DMS53 treated with DMSO at 0.1 percent for 48 hours (cell line): ENCODE results near the gene PCDHA8.
A peak's percentile ranks its signal among the peaks of the same experiment; 100 is the strongest.
"Not testable (repeated sequence)": the region's sequence is repeated elsewhere in the genome, so short reads cannot be mapped to it uniquely, and the experiment has no call there.

Source experiments
- DNase-seq: peaks from one replicate; lab custom pipeline; 2025; ENCODE audit not compliant: unreplicated experiment; lab: John Stamatoyannopoulos, UW

Gene PCDHA8

GRCh38 chr5:140828362-140828737, 12.6 kb upstream of the PCDHA8 start:
- DNase-seq, result no peak

- DNase-seq, result not testable (repeated sequence)
These were observed 11.2 kb upstream of the PCDHA8 start for GRCh38 chr5:140829511-140830501.

- DNase-seq, result peak; percentile 39
These were observed 7.0 kb upstream of the PCDHA8 start, which contains the start of gene PCDHA7 for GRCh38 chr5:140833993-140834392. PCDHA7 (plus strand) TSS chr5:140834269; CDS start chr5:140834384, 115 bp downstream.

GRCh38 chr5:140834439-140835008, 6.5 kb upstream of the PCDHA8 start:
- peak; percentile 22 for DNase-seq

GRCh38 chr5:140835622-140836510, 5.1 kb upstream of the PCDHA8 start:
- DNase-seq, result no peak

- DNase-seq, result no peak
These were observed 2.1 kb downstream of the PCDHA8 start for GRCh38 chr5:140842798-140843733.

- DNase-seq, result not testable (repeated sequence)
These were observed 7.4 kb downstream of the PCDHA8 start, which contains the start of gene PCDHA9 for GRCh38 chr5:140848139-140849102. PCDHA9 (plus strand) TSS chr5:140848382; CDS start chr5:140848496, 114 bp downstream.

GRCh38 chr5:140849831-140850634, 9.0 kb downstream of the PCDHA8 start:
- DNase-seq, result not testable (repeated sequence)

GRCh38 chr5:140855772-140856674, 15.0 kb downstream of the PCDHA8 start, which contains the start of gene PCDHA10:
PCDHA10 (plus strand) TSS chr5:140855897; CDS start chr5:140856049, 152 bp downstream.
- DNase-seq, result peak; percentile 55

GRCh38 chr5:140857177-140857986, 16.4 kb downstream of the PCDHA8 start:
- DNase-seq, result no peak

GRCh38 chr5:140857987-140858240, 16.9 kb downstream of the PCDHA8 start:
- DNase-seq, result no peak

GRCh38 chr5:140862441-140863295, 21.7 kb downstream of the PCDHA8 start:
- DNase-seq, result no peak

GRCh38 chr5:140868721-140869554, 28.0 kb downstream of the PCDHA8 start, which contains the start of gene PCDHA11:
PCDHA11 (plus strand) TSS chr5:140868957; CDS start chr5:140869104, 147 bp downstream.
- DNase-seq, result peak; percentile 55

- DNase-seq, result no peak
These were observed 28.5 kb downstream of the PCDHA8 start for GRCh38 chr5:140869555-140869886.
